ENCODE measurements around the gene PTPRS.

DNA sequence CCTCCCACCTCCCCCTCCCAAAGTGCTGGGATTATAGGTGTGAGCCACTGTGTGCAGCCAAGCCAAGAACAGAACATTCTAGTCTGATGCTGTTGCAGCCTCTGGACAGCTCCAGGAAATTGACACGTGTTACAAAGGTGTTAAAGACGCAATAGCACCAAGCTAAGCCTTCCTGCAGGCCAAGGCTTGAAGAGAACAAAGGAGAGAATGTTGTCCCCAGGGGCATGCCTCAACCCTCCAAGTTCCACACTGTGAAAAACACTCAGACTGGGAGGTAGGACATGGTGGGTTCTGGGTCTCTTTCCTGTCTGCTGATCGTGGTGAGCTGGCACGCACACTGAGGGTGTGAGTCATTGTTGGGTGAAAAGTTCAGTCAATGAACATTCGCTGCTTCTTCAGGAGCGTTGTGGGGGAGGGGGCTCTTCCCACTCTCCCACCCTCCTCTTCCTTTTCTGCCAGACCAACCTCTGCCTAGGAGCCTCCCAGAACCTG lies 5.3 kb upstream of the PTPRS start:
- TF ChIP-seq, protein P1, sequence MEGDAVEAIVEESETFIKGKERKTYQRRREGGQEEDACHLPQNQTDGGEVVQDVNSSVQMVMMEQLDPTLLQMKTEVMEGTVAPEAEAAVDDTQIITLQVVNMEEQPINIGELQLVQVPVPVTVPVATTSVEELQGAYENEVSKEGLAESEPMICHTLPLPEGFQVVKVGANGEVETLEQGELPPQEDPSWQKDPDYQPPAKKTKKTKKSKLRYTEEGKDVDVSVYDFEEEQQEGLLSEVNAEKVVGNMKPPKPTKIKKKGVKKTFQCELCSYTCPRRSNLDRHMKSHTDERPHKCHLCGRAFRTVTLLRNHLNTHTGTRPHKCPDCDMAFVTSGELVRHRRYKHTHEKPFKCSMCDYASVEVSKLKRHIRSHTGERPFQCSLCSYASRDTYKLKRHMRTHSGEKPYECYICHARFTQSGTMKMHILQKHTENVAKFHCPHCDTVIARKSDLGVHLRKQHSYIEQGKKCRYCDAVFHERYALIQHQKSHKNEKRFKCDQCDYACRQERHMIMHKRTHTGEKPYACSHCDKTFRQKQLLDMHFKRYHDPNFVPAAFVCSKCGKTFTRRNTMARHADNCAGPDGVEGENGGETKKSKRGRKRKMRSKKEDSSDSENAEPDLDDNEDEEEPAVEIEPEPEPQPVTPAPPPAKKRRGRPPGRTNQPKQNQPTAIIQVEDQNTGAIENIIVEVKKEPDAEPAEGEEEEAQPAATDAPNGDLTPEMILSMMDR (IDR thresholded peaks at IDR 0.05) = no peak
- TF ChIP-seq POLR2A (IDR thresholded peaks at IDR 0.05) (no peak), EP300 (IDR thresholded peaks at IDR 0.05) (no peak)

All from tibial nerve (tissue), 4 donors.